Suprapubic skin (tissue), 3 donors: ENCODE measurements around the gene ZNF683.

Source experiments
- EP300 ChIP-seq: sonication (generic); formaldehyde crosslinking; IDR thresholded peaks from one replicate; pipeline ENCODE4 v1.6.1; 2017; ENCODE audit warnings: antibody characterized with exemption
- POLR2A ChIP-seq, 2 donors: fragments of 450-650 bp; IDR thresholded peaks; one replicate each; pipeline ENCODE4 v1.6.1; 2017; ENCODE audit warnings: antibody characterized with exemption in 2 of 2, mild to moderate bottlenecking in 2 of 2, moderate library complexity in 2 of 2
- TF ChIP-seq, protein P1 (sequence below), 2 donors: fragments of 200-600 bp in 1 of 2; fragments of 450-650 bp in 1 of 2; sonication (generic) in 1 of 2; IDR thresholded peaks; one replicate each; pipeline ENCODE4 v1.5.1; 2016 to 2019; ENCODE audit warnings: antibody characterized with exemption in 2 of 2, mild to moderate bottlenecking in 1 of 2, moderate library complexity in 1 of 2

DNA sequence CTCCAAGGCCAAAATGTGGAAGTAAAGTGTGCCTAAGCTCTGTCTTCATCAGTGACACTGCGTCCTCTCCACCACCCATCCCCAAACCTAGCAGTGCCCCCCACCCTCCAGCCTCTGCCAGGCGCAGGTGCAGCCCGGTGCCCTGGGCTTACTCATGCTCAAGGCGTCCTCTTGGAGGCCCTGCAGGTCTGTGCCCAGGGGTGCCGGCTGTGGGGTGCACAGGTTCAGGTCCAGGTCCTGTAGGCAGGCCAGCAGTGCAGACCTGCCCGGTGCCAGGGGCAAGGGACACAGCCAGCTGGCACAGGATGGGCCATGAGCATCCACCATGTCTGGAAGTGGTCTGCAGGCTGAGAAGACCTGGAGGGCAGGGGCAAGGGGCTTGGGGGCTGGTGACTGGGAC is 5.1 kb downstream of the ZNF683 start:
- TF ChIP-seq, protein P1, sequence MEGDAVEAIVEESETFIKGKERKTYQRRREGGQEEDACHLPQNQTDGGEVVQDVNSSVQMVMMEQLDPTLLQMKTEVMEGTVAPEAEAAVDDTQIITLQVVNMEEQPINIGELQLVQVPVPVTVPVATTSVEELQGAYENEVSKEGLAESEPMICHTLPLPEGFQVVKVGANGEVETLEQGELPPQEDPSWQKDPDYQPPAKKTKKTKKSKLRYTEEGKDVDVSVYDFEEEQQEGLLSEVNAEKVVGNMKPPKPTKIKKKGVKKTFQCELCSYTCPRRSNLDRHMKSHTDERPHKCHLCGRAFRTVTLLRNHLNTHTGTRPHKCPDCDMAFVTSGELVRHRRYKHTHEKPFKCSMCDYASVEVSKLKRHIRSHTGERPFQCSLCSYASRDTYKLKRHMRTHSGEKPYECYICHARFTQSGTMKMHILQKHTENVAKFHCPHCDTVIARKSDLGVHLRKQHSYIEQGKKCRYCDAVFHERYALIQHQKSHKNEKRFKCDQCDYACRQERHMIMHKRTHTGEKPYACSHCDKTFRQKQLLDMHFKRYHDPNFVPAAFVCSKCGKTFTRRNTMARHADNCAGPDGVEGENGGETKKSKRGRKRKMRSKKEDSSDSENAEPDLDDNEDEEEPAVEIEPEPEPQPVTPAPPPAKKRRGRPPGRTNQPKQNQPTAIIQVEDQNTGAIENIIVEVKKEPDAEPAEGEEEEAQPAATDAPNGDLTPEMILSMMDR (IDR thresholded peaks at IDR 0.05) = no peak
- TF ChIP-seq POLR2A (IDR thresholded peaks at IDR 0.05) = no peak
- no peak for TF ChIP-seq EP300
